CD4-positive, alpha-beta memory T cell (primary cell): ENCODE results near the gene INSIG2. TPM values are rescaled to one million over a fixed set of nuclear protein-coding genes. Genes with fewer than 3 reads are reported as not detected.

Experiments used
- polyA plus RNA-seq, 2 donors: library from polyadenylated mRNA; unstranded; fragments of 300-500 nt; fragmentation: Illumina TruSeq; gene quantifications; one replicate each; pipeline ENCODE4 v1.2.3, GENCODE V29; 2021
- total RNA-seq, 2 experiments: library from RNA; stranded (reverse); gene quantifications; one replicate each; pipeline ENCODE4 v1.2.3, GENCODE V29; 2021

INSIG2 gene
- total and polyA plus RNA-seq, 4 experiments from 2014 or later = 18.0 to 41.1 (median 25.0) TPM

Other genes with a start within 250 kb of the INSIG2 start
- gene CCDC93, start 74.4 kb upstream of the INSIG2 start, total RNA-seq = 10 to 100 TPM; 73.1 to 73.3 TPM
- gene CCDC93, start 74.4 kb upstream of the INSIG2 start, polyA plus RNA-seq = 1 to 10 TPM; 3.2 to 7.9 TPM